H1 (cell line): ENCODE results near the gene NAA11. TPM values are rescaled to one million over a fixed set of nuclear protein-coding genes. Genes with fewer than 3 reads are reported as not detected.
A peak's percentile ranks its signal among the peaks of the same experiment; 100 is the strongest.

Experiments used
- CTCF ChIA-PET: fragments of 300-600 bp; sonication (Branson Sonifier 250); formaldehyde crosslinking; loops from one replicate; lab custom pipeline; 2021; ENCODE audit not compliant: partially characterized antibody; lab: Charles Lee
- POLR2A ChIA-PET: fragments of 300-600 bp; sonication (Branson Sonifier 250); formaldehyde crosslinking; loops from one replicate; lab custom pipeline; 2021; ENCODE audit warnings: inconsistent platforms; ENCODE audit not compliant: partially characterized antibody; lab: Charles Lee
- DNase-seq, 2 experiments: peaks; one replicate each; pipeline versions ENCODE4 v3.0.0 to v3.0.0-alpha.2; 2010 to 2022; ENCODE audit warnings: low spot score in 2 of 2, low read depth in 1 of 2, mixed read lengths in 1 of 2
- FAIRE-seq: peaks from 2 replicates; lab custom pipeline; 2011; peaks lifted over from hg19 to GRCh38; lab: Jason Lieb, UNC
- H2AFZ ChIP-seq: 2 replicates; pipeline ENCODE4 v1.8.1; 2012; ENCODE audit warnings: low read length, inconsistent platforms
- H2AK5ac ChIP-seq: 2 replicates; pipeline ENCODE4 v1.6.1; 2013; ENCODE audit warnings: low read depth, low read length
- H2BK120ac ChIP-seq: replicated peaks from 2 replicates; pipeline ENCODE3; 2013; ENCODE audit warnings: low read depth, low read length, inconsistent platforms
- H2BK12ac ChIP-seq: 2 replicates; pipeline ENCODE4 v1.6.1; 2013; ENCODE audit warnings: low read depth, low read length
- H2BK15ac ChIP-seq: 2 replicates; pipeline ENCODE4 v1.6.1; 2013; ENCODE audit warnings: low read length
- H2BK20ac ChIP-seq: 2 replicates; pipeline ENCODE4 v1.6.1; 2013; ENCODE audit warnings: low read length
- H2BK5ac ChIP-seq: 2 replicates; pipeline ENCODE4 v1.6.1; 2013; ENCODE audit warnings: low read depth, low read length
- H3K14ac ChIP-seq: 2 replicates; pipeline ENCODE4 v1.6.1; 2013; ENCODE audit warnings: inconsistent platforms; ENCODE audit not compliant: insufficient read length
- H3K18ac ChIP-seq: 2 replicates; pipeline ENCODE4 v1.6.1; 2013; ENCODE audit warnings: low read length; ENCODE audit errors: extremely low read depth
- H3K23ac ChIP-seq: 2 replicates; pipeline ENCODE4 v1.6.1; 2013; ENCODE audit warnings: inconsistent platforms; ENCODE audit not compliant: insufficient read length
- H3K23me2 ChIP-seq: 2 replicates; pipeline ENCODE4 v1.6.1; 2013; ENCODE audit warnings: low read depth, low read length
- H3K27ac ChIP-seq: 2 replicates; pipeline ENCODE4 v1.6.1; 2011; ENCODE audit warnings: low read depth, low read length, inconsistent platforms
- H3K27me3 ChIP-seq, 4 experiments: replicated peaks in 1 of 4; 1 replicate in 1 of 4; 2 replicates in 3 of 4; pipeline versions ENCODE4 v1.6.1 to v1.8.1; 2011 to 2013; ENCODE audit warnings: low read length in 3 of 4, mild to moderate bottlenecking in 3 of 4, inconsistent platforms in 2 of 4, mixed read lengths in 2 of 4, moderate library complexity in 1 of 4; ENCODE audit not compliant: control insufficient read depth in 3 of 4, insufficient read depth in 3 of 4; ENCODE audit errors: extremely low read depth in 1 of 4
- H3K36me3 ChIP-seq, 4 experiments: 2 replicates each; pipeline versions ENCODE4 v1.6.1 to v1.8.1; 2011 to 2013; ENCODE audit warnings: mild to moderate bottlenecking in 4 of 4, low read length in 3 of 4, moderate library complexity in 2 of 4, control low read depth in 1 of 4, inconsistent platforms in 1 of 4; ENCODE audit not compliant: insufficient read depth in 4 of 4, control insufficient read depth in 2 of 4
- H3K4ac ChIP-seq: replicated peaks from 2 replicates; pipeline ENCODE3; 2013; ENCODE audit warnings: low read length, low read depth, mixed read lengths, inconsistent platforms; ENCODE audit not compliant: insufficient read length
- H3K4me1 ChIP-seq, 4 experiments: replicated peaks in 1 of 4; 1 replicate in 1 of 4; 2 replicates in 3 of 4; pipeline versions ENCODE4 v1.6.1 to v1.8.1; 2011 to 2013; ENCODE audit warnings: low read length in 3 of 4, inconsistent platforms in 2 of 4, mixed read lengths in 1 of 4; ENCODE audit not compliant: insufficient read depth in 4 of 4, control insufficient read depth in 3 of 4
- H3K4me2 ChIP-seq, 2 experiments: 2 replicates each; pipeline versions ENCODE4 v1.6.1 to v1.8.1; 2011 to 2013; ENCODE audit warnings: low read depth in 2 of 2, low read length in 2 of 2, control low read depth in 1 of 2, inconsistent platforms in 1 of 2, mild to moderate bottlenecking in 1 of 2; ENCODE audit not compliant: insufficient read depth in 1 of 2
- H3K4me3 ChIP-seq, 4 experiments: fragments of 200-600, 300-600 bp in 1 of 4; sonication (generic), shearing (Covaris generic), sonication (Bioruptor Twin) in 1 of 4; 2 replicates each; pipeline versions ENCODE4 v1.5.1 to v1.8.1; 2011 to 2016; ENCODE audit warnings: low read length in 4 of 4, low read depth in 3 of 4, control low read depth in 2 of 4, inconsistent platforms in 2 of 4, mild to moderate bottlenecking in 2 of 4, mixed read lengths in 1 of 4, moderate library complexity in 1 of 4; ENCODE audit not compliant: insufficient read depth in 2 of 4; ENCODE audit errors: extremely low read depth in 1 of 4
- H3K56ac ChIP-seq: replicated peaks from 2 replicates; pipeline ENCODE3; 2013; ENCODE audit warnings: low read depth, mild to moderate bottlenecking, mixed read lengths, low read length, inconsistent platforms; ENCODE audit not compliant: insufficient read length
- H3K79me1 ChIP-seq: 2 replicates; pipeline ENCODE4 v1.6.1; 2013; ENCODE audit warnings: low read depth, low read length, control low read depth
- H3K79me2 ChIP-seq, 2 experiments: 2 replicates each; pipeline versions ENCODE4 v1.6.1 to v1.8.1; 2012 to 2013; ENCODE audit warnings: low read length in 2 of 2, mild to moderate bottlenecking in 2 of 2, inconsistent platforms in 1 of 2; ENCODE audit not compliant: insufficient read depth in 2 of 2, control insufficient read depth in 1 of 2
- H3K9ac ChIP-seq, 4 experiments: replicated peaks in 1 of 4; 1 replicate in 1 of 4; 2 replicates in 3 of 4; pipeline versions ENCODE4 v1.6.1 to v1.8.1; 2011 to 2013; ENCODE audit warnings: low read depth in 3 of 4, low read length in 3 of 4, control low read depth in 2 of 4, mild to moderate bottlenecking in 2 of 4, moderate library complexity in 2 of 4, inconsistent platforms in 1 of 4; ENCODE audit errors: extremely low read depth in 1 of 4
- H3K9me3 ChIP-seq, 2 experiments: 2 replicates each; pipeline versions ENCODE4 v1.6.1 to v1.8.1; 2012 to 2013; ENCODE audit warnings: mild to moderate bottlenecking in 2 of 2, moderate library complexity in 2 of 2, control low read depth in 1 of 2, inconsistent platforms in 1 of 2, low read depth in 1 of 2, low read length in 1 of 2, mixed read lengths in 1 of 2; ENCODE audit not compliant: insufficient read depth in 2 of 2
- H4K20me1 ChIP-seq, 2 experiments: replicated peaks in 1 of 2; 2 replicates each; pipeline versions ENCODE3 to v1.8.1; 2011 to 2013; ENCODE audit warnings: inconsistent platforms in 2 of 2, low read length in 2 of 2, mild to moderate bottlenecking in 1 of 2; ENCODE audit not compliant: insufficient read depth in 2 of 2, control insufficient read depth in 1 of 2
- H4K5ac ChIP-seq: 2 replicates; pipeline ENCODE4 v1.6.1; 2013; ENCODE audit warnings: low read length, low read depth, mixed read lengths, inconsistent platforms; ENCODE audit not compliant: insufficient read length
- H4K8ac ChIP-seq: 2 replicates; pipeline ENCODE4 v1.8.0; 2013; ENCODE audit warnings: mild to moderate bottlenecking, moderate library complexity, low read length, inconsistent platforms; ENCODE audit not compliant: insufficient read depth; ENCODE audit errors: extremely low read depth
- H4K91ac ChIP-seq: replicated peaks from 2 replicates; pipeline ENCODE3; 2013; ENCODE audit warnings: low read length, mixed read lengths, inconsistent platforms; ENCODE audit not compliant: insufficient read length
- EP300 ChIP-seq, 2 experiments: IDR thresholded peaks; 1 replicate in 1 of 2; 2 replicates in 1 of 2; pipeline ENCODE4 v1.6.1; 2011 to 2012; ENCODE audit warnings: low read depth in 2 of 2, low read length in 2 of 2, mild to moderate bottlenecking in 2 of 2, borderline replicate concordance in 1 of 2, inconsistent platforms in 1 of 2, moderate library complexity in 1 of 2
- WGBS, 2 experiments: shearing (Covaris generic) in 1 of 2; methylation state at CpG; one replicate each; pipeline versions ENCODE4 v1.1.6 to v1.1.7; 2013 to 2015; ENCODE audit warnings: low lambda C conversion rate in 2 of 2, mixed read lengths in 2 of 2, inconsistent platforms in 1 of 2, low coverage in 1 of 2, missing lambda C conversion rate in 1 of 2; ENCODE audit not compliant: insufficient replicate concordance in 2 of 2, insufficient coverage in 1 of 2, insufficient read length in 1 of 2; ENCODE audit errors: extremely low coverage in 1 of 2, missing lambda C conversion rate in 1 of 2; 5-methylcytosine and 5-hydroxymethylcytosine counted together
- polyA plus RNA-seq, 7 experiments: library from polyadenylated mRNA; depleted of rRNA in 3 of 7; stranded (reverse) in 5 of 7; unstranded in 2 of 7; fragments of >200 nt in 5 of 7; fragments of 200-250 nt in 2 of 7; gene quantifications; 1 replicate in 5 of 7; 2 replicates in 1 of 7; 4 replicates in 1 of 7; pipeline versions ENCODE4 v1.2.1 to v1.2.3, GENCODE V29; 2011 to 2013; ENCODE audit warnings: missing spikeins in 2 of 7, mixed read lengths in 2 of 7
- total RNA-seq: library from RNA; stranded (reverse); fragmentation: NEBNext Ultra II Directional; extraction: Animal tissue kit (Norgen Biotek cat#: 25700); gene quantifications from 2 replicates; pipeline ENCODE4 v1.2.1, GENCODE V29; 2021

The NAA11 gene
- total and polyA plus RNA-seq, 2 of the 8 experiments (the other 6 are each of a cell fraction or from before 2014, with no cell fraction given) = not detected

DNA sequence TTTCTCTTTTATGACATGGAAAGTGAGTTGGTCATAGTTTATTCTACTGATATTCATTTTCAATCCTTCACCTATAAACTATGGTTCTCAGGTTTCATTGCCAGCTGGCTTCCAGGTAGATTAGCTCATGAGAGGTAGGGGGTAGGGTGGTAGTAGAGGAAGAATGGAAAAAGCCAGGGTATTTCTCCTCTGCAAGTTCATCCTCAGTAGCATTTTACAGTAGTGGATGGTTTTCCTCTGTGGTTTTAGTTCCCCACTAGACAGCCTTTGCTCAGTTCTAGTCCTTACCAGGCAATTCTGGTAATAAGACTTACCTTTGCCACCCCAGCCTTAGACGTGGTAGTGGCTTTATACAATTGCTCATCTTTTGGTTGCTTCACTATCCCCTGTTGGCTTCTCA is 8.9 kb upstream of the NAA11 start:
- ChIA-PET POLR2A (no interaction called here), CTCF (interaction anchor here (0.6 kb wide), 1 partner anchor 156 kb away, joined by 3 read pairs; no protein-coding TSS in a partner anchor)
- Histone ChIP-seq H3K79me1 (no peaks in the 10 kb centered on the region), H3K27ac (no peak overlapping the region), H3K9me3 (no peaks in the 10 kb centered on the region), H3K23me2 (no peaks in the 10 kb centered on the region), H2BK12ac (no peak overlapping the region), H3K36me3 (no peaks in the 10 kb centered on the region), H2AK5ac (no peak overlapping the region), H3K56ac (no peak overlapping the region), H3K4me3 (no peak overlapping the region), H4K20me1 (no peaks in the 10 kb centered on the region), H4K5ac (no peak overlapping the region), H3K79me2 (no peaks in the 10 kb centered on the region), H3K14ac (peak overlapping the region; percentile 88), H2BK20ac (no peak overlapping the region), H3K9ac (no peak overlapping the region), H3K4ac (no peak overlapping the region), H2AFZ (0 out of 2 replicates have a peak overlapping the region, but pooled peaks have one; percentile 49), H3K18ac (no peak overlapping the region), H4K91ac (no peak overlapping the region), H3K4me1 (no peaks in the 10 kb centered on the region), H2BK120ac (no peak overlapping the region), H4K8ac (no peak overlapping the region), H3K23ac (no peak overlapping the region), H3K4me2 (no peak overlapping the region), H2BK15ac (no peak overlapping the region), H2BK5ac (no peak overlapping the region), H3K27me3 (no peaks in the 10 kb centered on the region)
- FAIRE-seq (no peak), DNase-seq (no peak)
- WGBS, 2 experiments = 87% methylated on average over 1 of the region's 1 CpG; no CpG with 5 or more reads in 1 of the 2 experiments
- 0 out of 3 replicates have a peak, but pooled peaks of 1 of the 2 experiments have one; percentile 3 for TF ChIP-seq EP300 (IDR thresholded peaks at IDR 0.05; ENCODE audit: borderline replicate concordance in 1 of 2, low read depth in 2 of 2, low read length in 2 of 2)
